Measurements from ENCODE around the gene CAMTA1.
"Not testable (repeated sequence)": the region's sequence is repeated elsewhere in the genome, so short reads cannot be mapped to it uniquely, and the experiment has no call there.

CAMTA1 gene

DNA sequence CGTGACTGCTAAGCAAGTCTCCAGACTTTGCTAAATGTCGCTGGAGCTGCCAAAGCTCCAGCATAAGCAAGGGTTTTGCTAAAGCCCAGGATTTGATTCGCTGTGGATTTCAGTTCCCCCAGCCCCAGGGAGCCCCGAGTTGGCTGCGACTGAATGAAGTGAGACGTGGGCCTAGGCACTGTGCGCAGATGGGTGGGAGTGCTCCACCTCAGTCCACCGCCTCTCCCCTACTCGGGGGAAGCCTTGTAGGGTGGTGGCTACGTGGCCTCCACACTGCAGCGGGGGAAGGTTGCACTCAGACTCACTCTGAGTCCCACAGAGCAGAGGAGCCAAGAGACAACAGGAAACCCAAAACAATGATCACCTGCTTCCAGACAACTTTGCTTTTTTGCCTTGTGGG, 588.0 kb downstream of the CAMTA1 start:
- in situ Hi-C loops (cut with HindIII; ENCODE audit: low pct_ligation_motif_present, low pct_unique_long_range_greater_than_20kb, low sequenced_read_pairs) = no loop called here

GRCh38 chr1:7373876-7374562, 588.8 kb downstream of the CAMTA1 start:
- DNase-seq = no peak
- in situ Hi-C loops (cut with HindIII; ENCODE audit: low pct_ligation_motif_present, low pct_unique_long_range_greater_than_20kb, low sequenced_read_pairs) = no loop called here

More for the DNA sequence above, 588.0 kb downstream of the CAMTA1 start:
- no peak for DNase-seq

GRCh38 chr1:7374563-7375160, 589.4 kb downstream of the CAMTA1 start:
- in situ Hi-C loops (cut with HindIII; ENCODE audit: low pct_ligation_motif_present, low pct_unique_long_range_greater_than_20kb, low sequenced_read_pairs) = no loop called here
- DNase-seq = no peak

DNA sequence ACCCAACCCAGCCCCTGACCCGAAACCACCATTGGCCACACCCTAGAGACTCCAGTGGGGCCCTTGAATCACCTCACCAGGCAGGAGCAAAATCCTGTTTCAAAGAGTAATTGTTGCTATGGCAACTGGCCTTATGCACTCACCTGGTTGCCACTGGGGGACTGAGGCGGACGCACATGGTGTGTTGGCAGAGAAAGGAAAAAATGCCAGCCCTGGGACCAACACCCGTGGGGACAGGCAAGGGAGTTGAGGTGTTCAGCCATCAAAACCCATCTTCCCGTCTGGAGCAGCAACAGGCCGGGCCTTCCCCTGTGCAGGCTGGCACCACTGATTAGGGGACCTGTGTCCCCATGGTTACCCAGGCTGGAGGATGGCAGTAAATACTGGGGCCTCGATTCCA, 590.1 kb downstream of the CAMTA1 start:
- DNase-seq = no peak
- in situ Hi-C loops (cut with HindIII; ENCODE audit: low pct_ligation_motif_present, low pct_unique_long_range_greater_than_20kb, low sequenced_read_pairs) = no loop called here

DNA sequence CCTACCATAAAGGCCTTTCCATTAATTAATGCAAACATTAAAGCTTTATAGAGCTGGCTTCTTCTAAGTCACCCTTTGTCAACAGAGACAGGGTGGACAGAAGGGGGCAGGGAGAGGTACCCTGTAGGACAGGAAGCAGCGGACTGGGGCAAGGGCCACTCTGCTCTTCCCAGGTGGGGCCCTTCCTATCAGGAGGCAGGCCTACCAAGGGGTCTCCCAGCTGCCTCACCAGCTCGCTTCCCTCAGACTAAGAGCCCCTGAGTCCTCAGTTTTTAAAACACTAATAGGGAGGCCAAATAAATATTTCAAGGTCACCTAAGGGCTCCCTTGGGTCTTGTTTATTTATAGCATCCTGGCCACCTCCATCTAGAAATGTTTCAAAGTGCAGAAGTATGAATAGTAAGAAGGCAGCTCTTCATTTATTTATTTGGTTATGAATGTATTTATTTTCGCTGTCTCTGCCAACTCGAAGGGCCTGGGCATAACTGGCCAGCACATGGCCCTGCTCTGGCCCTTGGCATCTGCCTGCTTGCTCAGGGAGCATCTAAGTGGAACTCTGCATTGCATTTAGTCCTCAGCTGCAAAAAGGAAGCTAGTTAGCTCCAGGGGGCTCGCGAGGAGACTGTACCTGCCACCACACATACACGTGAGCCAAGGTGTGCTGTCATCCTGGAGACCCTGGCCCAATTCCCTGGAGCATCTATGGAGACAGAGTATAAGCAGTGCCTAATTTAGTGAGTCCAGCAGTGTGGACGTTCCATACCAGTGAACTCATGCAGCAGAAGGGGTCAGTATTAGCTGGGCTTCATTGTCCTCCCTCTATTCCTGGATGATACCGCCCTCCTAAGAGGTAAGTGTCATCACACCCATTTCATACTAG, 590.8 kb downstream of the CAMTA1 start:
- no peak for DNase-seq
- in situ Hi-C loops (cut with HindIII; ENCODE audit: low pct_ligation_motif_present, low pct_unique_long_range_greater_than_20kb, low sequenced_read_pairs) = no loop called here

DNA sequence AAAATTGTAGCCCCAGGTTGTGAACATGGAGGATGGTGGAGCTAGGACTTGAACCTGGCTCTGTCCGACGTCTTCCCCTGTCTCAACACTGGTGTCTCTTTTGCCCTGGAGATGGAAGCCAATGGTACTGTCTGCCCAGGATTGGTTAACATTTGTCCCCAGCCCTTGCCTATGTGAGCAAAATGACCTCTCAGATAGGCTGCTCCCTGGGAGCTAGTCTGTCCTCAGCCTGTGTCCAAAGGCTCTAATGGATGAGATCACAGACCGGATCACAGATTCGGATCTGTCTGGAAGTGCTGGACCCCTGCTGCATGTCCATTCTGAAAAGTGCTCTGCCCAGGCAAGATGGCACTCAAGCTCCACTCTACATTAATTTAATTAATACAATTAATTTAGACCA, 591.4 kb downstream of the CAMTA1 start:
- DNase-seq = no peak
- in situ Hi-C loops (cut with HindIII; ENCODE audit: low pct_ligation_motif_present, low pct_unique_long_range_greater_than_20kb, low sequenced_read_pairs) = no loop called here

DNA sequence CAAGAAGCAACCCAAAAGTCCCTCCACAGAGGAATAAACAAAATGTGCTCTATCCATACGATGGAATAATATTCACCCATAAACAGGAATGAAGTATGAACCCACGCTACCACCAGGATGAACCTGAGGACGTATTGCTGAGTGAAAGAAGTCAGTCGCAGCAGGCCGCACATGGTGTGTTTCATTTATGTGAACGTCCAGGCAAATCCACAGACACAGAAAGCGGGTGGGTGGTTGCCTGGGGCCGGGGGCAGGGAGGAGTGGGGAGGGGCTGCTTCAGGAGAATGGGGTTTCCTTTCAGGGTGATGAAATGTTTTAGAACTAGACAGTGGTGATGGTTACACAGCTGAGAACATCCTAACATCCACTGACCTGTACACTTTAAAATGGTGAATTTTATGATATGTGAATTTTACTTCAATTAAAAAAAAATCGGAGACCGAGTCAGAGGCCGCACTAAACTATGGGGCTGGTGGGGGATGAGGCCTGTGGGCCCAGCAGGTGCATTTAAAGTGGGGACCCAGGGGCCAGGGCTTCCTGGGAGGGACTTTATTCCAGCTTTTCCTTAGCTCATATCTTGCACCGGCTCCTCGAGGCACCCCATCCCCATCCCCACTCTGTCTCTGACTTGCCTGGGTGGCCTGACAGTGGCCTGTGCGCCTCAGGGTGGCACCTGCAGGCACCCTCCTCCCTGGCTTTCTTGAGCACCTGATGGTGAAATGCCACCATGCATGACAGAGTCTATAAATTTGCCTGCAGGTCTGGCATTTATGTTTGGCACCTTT, 593.3 kb downstream of the CAMTA1 start:
- no peak for DNase-seq
- in situ Hi-C loops (cut with HindIII; ENCODE audit: low pct_ligation_motif_present, low pct_unique_long_range_greater_than_20kb, low sequenced_read_pairs) = no loop called here

- DNase-seq = no peak
These were observed 594.3 kb downstream of the CAMTA1 start for GRCh38 chr1:7379441-7379971.

DNA sequence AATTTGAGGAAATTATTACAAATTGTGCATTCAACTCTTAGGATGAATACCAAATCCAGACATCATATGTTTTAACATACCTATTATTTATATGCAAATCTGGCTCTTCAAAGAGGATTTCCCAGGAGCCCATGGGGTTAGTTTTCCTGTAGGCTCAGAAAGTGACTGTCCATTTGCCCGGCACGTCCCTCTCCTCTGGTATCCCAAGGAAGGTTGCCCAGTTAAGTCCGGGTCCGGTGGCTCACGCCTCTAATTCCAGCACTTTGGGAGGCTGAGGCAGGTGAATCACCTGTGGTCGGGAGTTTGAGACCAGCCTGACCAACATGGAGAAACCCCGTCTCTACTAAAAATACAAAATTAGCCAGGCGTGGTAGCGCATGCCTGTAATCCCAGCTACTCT, 594.8 kb downstream of the CAMTA1 start:
- DNase-seq; in situ Hi-C loops (cut with HindIII; ENCODE audit: low pct_ligation_motif_present, low pct_unique_long_range_greater_than_20kb, low sequenced_read_pairs): not testable (repeated sequence)

More at GRCh38 chr1:7379441-7379971, 594.3 kb downstream of the CAMTA1 start:
- in situ Hi-C loops (cut with HindIII; ENCODE audit: low pct_ligation_motif_present, low pct_unique_long_range_greater_than_20kb, low sequenced_read_pairs) = no loop called here

GRCh38 chr1:7380712-7381111, 595.5 kb downstream of the CAMTA1 start:
- in situ Hi-C loops (cut with HindIII; ENCODE audit: low pct_ligation_motif_present, low pct_unique_long_range_greater_than_20kb, low sequenced_read_pairs) = no loop called here
- no peak for DNase-seq

DNA sequence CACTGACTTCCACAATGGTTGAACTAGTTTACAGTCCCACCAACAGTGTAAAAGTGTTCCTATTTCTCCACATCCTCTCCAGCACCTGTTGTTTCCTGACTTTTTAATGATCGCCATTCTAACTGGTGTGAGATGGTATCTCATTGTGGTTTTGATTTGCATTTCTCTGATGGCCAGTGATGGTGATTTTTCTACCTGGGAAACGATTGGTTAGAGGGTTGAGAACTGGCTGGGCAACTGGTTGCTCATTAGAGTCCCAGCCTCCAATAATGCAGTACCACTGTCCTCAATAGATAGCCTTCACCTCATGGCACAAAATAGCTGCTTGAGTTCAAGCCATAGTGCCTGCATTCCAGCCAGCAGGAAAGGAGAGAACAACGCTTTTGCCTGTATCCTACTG, 596.5 kb downstream of the CAMTA1 start:
- in situ Hi-C loops (cut with HindIII; ENCODE audit: low pct_ligation_motif_present, low pct_unique_long_range_greater_than_20kb, low sequenced_read_pairs); DNase-seq: not testable (repeated sequence)

DNA sequence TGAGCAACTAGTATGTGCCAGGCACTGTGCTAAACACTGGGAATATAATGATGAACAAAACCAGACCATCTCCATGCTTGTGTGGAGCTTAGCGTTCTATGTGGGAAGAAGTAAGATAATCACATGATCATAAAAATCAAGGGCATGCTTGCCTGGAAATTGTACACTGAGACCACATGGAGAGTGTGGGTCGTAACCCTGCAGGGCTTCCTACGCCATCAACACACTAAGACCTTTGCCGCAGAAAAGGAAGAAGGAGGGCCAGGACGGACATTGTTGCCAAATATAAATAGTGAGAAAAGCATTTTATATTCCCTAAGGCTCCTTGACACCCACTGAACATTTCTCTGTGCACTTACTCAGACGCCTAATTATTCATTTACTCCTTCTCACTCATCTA, 597.7 kb downstream of the CAMTA1 start:
- in situ Hi-C loops (cut with HindIII; ENCODE audit: low pct_ligation_motif_present, low pct_unique_long_range_greater_than_20kb, low sequenced_read_pairs) = no loop called here
- no peak for DNase-seq

DNA sequence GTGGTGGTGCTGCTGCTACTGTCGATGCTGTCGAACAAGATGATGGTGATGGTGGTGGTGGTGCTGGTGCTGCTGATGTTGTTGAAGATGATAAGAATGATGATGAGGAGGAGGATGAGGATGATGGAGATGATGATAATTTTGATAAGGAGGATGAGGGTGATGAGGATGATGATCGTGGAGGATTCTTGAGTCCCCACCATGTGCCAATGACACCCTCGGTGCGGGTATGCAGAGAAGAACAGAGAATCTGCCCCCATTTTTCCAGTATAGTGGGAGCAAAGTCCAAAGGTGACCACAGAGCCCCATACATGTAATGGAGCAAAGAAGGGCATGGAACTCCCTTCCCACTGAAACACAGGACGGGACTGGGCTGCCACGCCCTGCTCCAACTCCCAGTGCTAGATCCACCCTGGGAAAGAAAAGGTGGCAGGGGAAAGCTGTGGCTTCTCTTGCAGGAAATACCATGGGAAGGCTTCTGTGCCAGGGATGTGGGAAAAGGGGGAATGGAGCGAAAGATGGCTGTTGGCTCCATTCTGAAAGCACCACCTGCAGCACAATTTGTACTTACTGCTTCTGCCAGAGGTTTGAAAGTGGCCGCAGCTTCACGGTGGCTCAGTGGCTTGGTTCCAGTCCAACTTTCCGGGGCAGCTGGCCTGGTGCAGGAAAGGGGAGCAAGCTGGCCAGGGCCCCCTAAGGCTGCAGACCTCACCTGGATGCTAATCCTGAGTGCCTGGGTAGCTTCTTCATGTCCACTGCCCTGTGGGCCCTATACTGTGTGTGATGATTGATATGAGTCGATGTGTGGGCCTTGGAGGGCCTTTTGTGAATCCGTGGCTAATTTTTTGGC, 598.6 kb downstream of the CAMTA1 start:
- no peak for DNase-seq
- in situ Hi-C loops (cut with HindIII; ENCODE audit: low pct_ligation_motif_present, low pct_unique_long_range_greater_than_20kb, low sequenced_read_pairs) = no loop called here

GRCh38 chr1:7384679-7385078, 599.4 kb downstream of the CAMTA1 start:
- no peak for DNase-seq
- in situ Hi-C loops (cut with HindIII; ENCODE audit: low pct_ligation_motif_present, low pct_unique_long_range_greater_than_20kb, low sequenced_read_pairs) = no loop called here

DNA sequence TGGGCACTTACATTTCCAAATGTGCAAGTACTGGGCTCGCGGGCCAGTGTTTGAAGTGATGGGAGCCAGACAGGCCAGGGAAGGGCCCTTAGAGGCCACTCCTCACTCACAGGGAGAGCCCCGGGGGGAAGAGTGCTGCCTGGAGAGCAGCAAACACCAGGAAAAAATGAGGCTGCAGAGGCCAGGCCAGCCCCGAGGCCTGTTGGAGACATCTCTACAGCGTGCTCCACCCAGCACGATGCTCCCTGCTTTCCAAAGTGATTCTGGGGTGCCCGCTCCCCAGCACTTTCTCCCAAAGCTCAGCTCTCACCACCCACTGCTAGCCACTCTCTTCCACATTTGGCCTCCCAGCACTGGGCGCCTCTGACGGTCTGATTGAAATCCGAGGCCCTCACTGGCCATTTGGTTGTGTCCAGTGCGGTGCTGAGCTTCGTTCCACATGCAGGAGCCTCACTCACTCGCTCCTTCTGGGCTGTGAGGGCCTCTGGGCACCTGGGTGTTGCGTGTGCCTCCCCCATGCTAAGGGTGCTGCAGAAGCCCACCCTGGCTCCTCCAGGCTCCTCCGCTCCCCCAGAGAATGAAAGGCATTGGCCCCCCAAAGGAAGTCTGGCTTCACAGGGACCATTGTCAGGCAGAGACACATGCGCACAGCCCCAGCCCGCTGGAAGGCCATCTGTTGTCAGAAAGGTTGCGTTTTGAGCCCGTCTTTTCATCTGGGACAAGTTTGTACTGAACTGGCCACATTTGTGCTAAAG, 600.4 kb downstream of the CAMTA1 start:
- in situ Hi-C loops (cut with HindIII; ENCODE audit: low pct_ligation_motif_present, low pct_unique_long_range_greater_than_20kb, low sequenced_read_pairs) = no loop called here
- no peak for DNase-seq

GRCh38 chr1:7386226-7387052, 601.2 kb downstream of the CAMTA1 start:
- DNase-seq = no peak
- in situ Hi-C loops (cut with HindIII; ENCODE audit: low pct_ligation_motif_present, low pct_unique_long_range_greater_than_20kb, low sequenced_read_pairs) = no loop called here
